Measurements from ENCODE around the gene SORCS2.

SORCS2 gene

DNA sequence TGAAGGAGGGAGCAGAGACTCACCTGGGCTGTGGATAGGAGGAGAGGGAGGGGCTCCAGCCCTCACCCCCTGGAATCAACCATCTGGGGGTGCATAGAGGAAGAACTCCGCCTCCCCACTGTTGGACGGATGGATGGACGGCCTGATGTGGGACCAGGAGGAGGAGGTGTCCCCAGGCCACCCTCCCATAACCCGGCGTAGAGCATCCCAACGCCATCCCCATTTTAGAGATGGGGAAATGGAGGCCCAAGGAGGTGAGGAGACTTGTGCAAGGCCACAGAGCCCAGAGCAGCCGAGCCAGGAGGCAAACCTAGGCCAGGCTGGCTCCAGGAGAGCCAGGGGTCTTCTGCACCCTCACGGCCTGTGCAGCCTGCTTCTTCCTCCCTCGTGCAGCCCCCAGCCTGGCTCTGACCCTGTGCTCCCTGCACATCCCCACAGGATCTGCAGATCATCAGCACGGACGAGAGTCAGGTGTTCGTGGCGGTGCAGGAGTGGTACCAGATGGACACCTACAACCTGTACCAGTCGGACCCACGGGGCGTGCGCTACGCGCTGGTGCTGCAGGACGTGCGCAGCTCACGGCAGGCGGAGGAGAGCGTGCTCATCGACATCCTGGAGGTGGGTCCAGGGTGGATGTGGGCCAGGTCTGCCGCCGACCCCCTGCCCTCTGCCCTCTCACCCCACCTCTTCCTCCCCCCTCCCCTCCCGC lies 483.4 kb downstream of the SORCS2 start:
- Mint-ChIP-seq H3K4me3 (no peak overlapping the region), H3K9me3 (no peaks in the 10 kb centered on the region), H3K27me3 (ENCODE audit: low read depth) (peaks cover 7% of the 10 kb centered on the region), H3K4me1 (ENCODE audit: low read depth) (no peaks in the 10 kb centered on the region), H3K36me3 (ENCODE audit: low read depth) (no peaks in the 10 kb centered on the region), H3K27ac (no peak overlapping the region)
- DNase-seq (ENCODE audit: low spot score), result no peak

DNA sequence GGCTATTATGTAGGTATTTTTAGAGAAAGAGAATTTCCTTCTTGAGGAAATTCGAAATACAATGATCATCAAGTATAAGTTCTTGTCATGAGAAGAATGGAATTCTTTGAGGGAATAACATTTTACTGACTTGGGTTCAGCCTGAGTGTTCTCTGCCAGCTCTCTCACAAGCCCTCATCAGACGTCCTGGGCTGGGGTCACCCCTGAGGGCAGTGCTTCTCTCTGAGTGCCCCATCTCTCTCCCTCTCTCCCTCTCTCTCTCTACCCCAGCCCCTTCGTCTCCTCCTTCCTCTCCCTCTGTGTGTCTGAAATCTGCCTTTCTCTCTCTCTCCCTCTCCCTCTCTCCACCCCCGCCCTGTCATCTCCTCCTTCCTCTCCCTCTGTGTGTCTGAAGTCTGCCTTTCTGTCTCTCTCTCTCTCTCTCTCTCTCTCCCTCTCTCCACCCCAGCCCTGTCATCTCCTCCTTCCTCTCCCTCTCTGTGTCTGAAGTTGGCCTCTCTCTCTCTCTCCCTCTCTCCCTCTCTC lies 484.1 kb downstream of the SORCS2 start:
- no peaks in the 10 kb centered on the region for H3K36me3 Mint-ChIP-seq (ENCODE audit: low read depth)
- H3K27me3 Mint-ChIP-seq (ENCODE audit: low read depth), result peaks cover 4% of the 10 kb centered on the region
- DNase-seq (ENCODE audit: low spot score), result no peak
- no peak overlapping the region for H3K27ac Mint-ChIP-seq
- no peaks in the 10 kb centered on the region for H3K9me3 Mint-ChIP-seq
- no peak overlapping the region for H3K4me3 Mint-ChIP-seq
- no peaks in the 10 kb centered on the region for H3K4me1 Mint-ChIP-seq (ENCODE audit: low read depth)

DNA sequence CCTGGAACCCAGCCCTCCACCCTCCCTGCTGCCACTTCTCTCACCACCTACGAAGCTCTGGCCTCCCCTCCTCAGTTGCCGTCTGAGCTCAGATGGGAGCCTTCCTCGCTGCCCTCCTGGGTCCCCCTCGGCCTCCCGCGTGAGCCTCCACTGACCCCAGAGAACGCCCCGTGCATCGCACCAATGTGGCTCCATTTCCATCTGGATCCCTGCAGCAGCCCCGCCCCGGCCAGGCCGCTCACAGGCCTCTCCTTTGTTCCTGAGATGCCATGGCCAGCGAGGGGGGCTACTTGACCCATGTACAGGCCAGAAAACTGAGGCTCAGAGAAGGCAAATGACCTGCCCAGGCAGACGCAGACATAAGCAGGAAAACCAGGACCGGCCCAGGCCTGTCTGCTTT lies 484.7 kb downstream of the SORCS2 start:
- no peak for DNase-seq (ENCODE audit: low spot score)
- H3K27ac Mint-ChIP-seq, result no peak overlapping the region
- no peaks in the 10 kb centered on the region for H3K9me3 Mint-ChIP-seq
- H3K4me3 Mint-ChIP-seq, result no peak overlapping the region
- no peaks in the 10 kb centered on the region for H3K36me3 Mint-ChIP-seq (ENCODE audit: low read depth)
- peaks cover 3% of the 10 kb centered on the region for H3K27me3 Mint-ChIP-seq (ENCODE audit: low read depth)
- no peaks in the 10 kb centered on the region for H3K4me1 Mint-ChIP-seq (ENCODE audit: low read depth)

DNA sequence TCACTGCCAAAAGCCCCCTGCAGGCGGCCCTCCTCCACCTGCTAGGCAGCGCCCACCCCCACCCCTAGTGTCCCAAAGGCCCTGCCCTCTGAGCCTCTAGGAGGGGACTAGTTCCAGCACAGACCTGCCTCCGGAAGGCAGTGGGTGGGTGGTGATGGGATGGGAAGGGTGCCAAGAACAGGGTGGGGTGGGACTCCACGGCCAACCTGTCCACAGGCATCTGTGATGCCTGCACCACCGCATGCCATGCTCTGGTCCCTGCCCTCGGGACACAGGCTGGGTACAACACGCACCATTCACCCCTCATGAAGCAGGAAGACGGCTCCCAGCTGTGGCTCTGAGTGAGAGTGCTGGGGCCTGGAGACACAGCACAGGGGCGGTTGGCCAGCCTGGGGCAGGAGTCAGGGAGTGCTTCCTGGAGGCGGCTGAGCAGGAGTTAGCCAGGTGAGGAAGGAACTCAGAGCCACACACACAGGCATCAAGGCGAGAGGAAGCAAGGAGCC lies 485.5 kb downstream of the SORCS2 start:
- DNase-seq (ENCODE audit: low spot score), result no peak
- H3K27ac Mint-ChIP-seq, result no peak overlapping the region

DNA sequence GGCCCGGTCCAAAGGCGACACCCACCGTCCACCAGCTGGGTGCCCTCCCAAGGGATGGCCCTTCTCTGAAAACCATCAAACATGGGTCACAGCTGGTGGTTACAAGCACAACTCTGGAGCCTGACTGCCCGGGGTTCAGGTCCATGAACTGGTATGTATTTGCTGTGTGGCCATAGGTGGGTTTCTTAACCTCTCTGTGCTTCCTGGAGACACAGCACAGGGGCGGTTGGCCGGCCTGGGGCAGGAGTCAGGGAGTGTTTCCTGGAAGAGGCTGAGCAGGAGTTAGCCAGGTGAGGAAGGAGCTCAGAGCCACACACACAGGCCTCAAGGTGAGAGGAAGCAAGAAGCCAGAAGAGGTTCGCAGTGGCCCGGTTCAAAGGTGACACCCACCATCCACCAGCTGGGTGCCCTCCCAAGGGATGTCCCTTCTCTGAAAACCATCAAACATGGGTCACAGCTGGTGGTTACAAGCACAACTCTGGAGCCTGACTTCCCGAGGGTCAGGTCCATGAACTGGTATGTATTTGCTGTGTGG lies 486.0 kb downstream of the SORCS2 start:
- Mint-ChIP-seq H3K36me3 (ENCODE audit: low read depth) (no peaks in the 10 kb centered on the region), H3K4me1 (ENCODE audit: low read depth) (no peaks in the 10 kb centered on the region), H3K4me3 (no peak overlapping the region), H3K27ac (no peak overlapping the region), H3K9me3 (no peaks in the 10 kb centered on the region), H3K27me3 (ENCODE audit: low read depth) (no peaks in the 10 kb centered on the region)
- no peak for DNase-seq (ENCODE audit: low spot score)

More for the DNA sequence above, 485.5 kb downstream of the SORCS2 start:
- no peaks in the 10 kb centered on the region for H3K9me3 Mint-ChIP-seq
- H3K36me3 Mint-ChIP-seq (ENCODE audit: low read depth), result no peaks in the 10 kb centered on the region
- no peaks in the 10 kb centered on the region for H3K27me3 Mint-ChIP-seq (ENCODE audit: low read depth)
- no peaks in the 10 kb centered on the region for H3K4me1 Mint-ChIP-seq (ENCODE audit: low read depth)
- no peak overlapping the region for H3K4me3 Mint-ChIP-seq

DNA sequence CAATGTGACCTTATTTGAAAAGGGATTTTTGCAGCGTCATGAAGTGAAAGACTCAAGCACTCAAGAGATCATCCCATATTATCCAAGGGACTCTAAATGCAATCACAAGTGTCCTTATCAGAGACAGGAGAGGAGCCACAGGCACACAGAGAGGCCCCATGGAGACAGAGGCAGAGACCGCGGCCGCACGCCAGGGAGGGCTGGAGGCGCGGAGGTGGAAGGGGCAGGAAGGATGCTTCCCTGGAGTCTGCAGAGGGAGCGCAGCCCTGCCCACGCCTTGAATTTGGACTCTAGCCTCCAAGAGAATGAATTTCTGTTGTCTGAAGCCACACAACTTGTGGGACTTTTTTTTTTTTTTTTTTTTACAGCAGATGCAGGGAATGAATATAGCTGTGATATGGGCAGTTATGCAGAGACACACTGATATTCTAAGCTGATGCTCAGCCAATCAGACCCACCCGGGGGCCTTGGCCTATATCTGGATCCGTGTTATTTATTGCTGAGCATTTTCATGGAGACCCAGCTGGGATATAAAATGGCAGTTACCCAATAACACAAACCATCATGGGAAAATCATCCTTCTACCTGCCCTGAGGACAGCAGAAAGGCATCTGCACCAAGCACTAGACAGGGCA lies 487.2 kb downstream of the SORCS2 start:
- no peak for DNase-seq (ENCODE audit: low spot score)
- Mint-ChIP-seq H3K4me1 (ENCODE audit: low read depth) (no peaks in the 10 kb centered on the region), H3K9me3 (no peaks in the 10 kb centered on the region), H3K27me3 (ENCODE audit: low read depth) (no peaks in the 10 kb centered on the region), H3K36me3 (ENCODE audit: low read depth) (no peaks in the 10 kb centered on the region), H3K27ac (no peak overlapping the region), H3K4me3 (no peak overlapping the region)

DNA sequence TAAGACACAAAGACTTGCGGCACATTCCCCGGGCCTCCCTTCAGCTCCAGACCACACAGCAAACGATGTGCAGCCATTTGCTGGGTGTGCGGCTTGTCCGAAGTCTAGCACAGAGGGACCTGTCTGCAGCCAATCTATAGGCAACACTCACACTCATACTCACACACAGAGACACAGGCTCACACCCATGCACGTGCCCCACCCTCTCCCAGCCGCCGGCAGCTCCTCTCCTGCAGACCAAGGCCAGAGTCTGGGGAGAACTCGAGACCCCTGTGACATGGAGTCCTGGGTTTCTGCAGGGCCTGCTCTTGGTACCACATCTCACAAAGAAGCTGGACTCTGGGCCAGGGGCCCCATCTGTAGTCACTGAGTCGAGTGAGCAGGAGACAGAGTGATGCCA lies 487.8 kb downstream of the SORCS2 start:
- Mint-ChIP-seq H3K4me1 (ENCODE audit: low read depth) (no peaks in the 10 kb centered on the region), H3K27ac (no peak overlapping the region), H3K9me3 (no peaks in the 10 kb centered on the region), H3K4me3 (no peak overlapping the region), H3K27me3 (ENCODE audit: low read depth) (no peaks in the 10 kb centered on the region), H3K36me3 (ENCODE audit: low read depth) (no peaks in the 10 kb centered on the region)
- DNase-seq (ENCODE audit: low spot score), result no peak

DNA sequence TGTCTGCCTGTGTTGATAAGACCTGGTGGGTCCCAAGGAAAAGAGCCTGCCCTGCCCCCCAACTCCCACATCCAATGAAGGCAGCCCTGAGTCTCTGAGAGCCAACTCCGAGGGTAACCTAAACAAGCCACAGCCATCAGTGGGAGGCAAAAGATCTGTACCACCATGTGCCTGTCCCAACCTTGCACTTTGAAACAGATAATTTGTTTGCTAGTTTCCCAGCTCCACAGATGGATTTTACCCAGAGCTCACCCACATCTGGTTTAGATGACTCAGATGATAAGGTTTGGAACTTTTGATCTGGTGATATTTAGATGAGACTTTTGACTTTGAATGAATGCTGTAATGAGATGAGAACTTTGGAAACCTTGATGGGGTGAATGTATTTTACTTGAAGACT lies 488.4 kb downstream of the SORCS2 start:
- no peak for DNase-seq (ENCODE audit: low spot score)
- Mint-ChIP-seq H3K27me3 (ENCODE audit: low read depth) (no peaks in the 10 kb centered on the region), H3K4me1 (ENCODE audit: low read depth) (no peaks in the 10 kb centered on the region), H3K27ac (no peak overlapping the region), H3K4me3 (no peak overlapping the region), H3K36me3 (ENCODE audit: low read depth) (no peaks in the 10 kb centered on the region), H3K9me3 (no peaks in the 10 kb centered on the region)

DNA sequence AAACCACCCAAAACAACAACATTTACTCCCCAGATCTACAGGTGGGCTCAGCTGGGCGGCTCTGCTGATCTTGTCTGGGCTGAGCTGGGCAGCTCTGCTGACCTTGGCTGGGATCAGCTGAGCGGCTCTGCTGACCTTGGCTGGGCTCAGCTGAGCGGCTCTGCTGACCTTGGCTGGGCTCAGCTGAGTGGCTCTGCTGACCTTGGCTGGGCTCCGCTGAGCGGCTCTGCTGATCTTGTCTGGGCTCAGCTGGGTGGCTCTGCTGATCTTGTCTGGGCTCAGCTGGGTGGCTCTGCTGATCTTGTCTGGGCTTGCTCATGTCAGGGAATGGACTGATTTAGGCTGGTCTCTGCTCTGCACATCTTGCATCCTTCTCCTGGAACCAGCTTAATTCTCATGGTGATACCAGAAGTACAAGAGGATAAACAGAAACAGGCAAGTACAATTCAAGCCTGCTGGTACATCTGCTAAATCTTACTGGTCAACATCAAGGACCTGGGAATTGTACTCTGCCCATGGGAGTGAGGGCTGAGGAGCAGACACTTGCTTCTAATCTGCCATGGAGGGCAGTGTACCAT lies 490.9 kb downstream of the SORCS2 start:
- Mint-ChIP-seq H3K27ac (no peak overlapping the region), H3K4me1 (ENCODE audit: low read depth) (no peaks in the 10 kb centered on the region), H3K9me3 (no peaks in the 10 kb centered on the region), H3K36me3 (ENCODE audit: low read depth) (no peaks in the 10 kb centered on the region), H3K4me3 (no peak overlapping the region), H3K27me3 (ENCODE audit: low read depth) (no peaks in the 10 kb centered on the region)
- DNase-seq (ENCODE audit: low spot score), result no peak

DNA sequence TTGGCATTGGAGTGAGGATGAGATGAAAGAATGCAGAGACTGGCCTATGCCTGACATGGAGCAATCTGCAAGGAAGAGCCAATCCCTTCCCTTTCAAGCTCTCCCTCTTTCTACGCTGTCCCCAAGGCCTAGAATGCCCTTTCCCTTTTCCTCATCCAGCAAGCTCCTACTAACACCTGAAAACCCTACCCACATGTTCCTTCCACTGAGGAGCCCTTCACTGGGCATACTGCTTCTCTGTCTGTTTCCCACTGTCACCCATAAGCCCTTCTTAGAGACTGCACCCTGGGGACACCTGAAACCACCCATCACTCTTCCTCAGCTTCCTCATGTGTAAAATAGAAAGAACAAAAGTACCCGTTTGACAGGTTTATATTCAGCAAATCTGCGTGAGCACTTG lies 492.0 kb downstream of the SORCS2 start:
- Mint-ChIP-seq H3K4me3 (no peak overlapping the region), H3K4me1 (ENCODE audit: low read depth) (no peaks in the 10 kb centered on the region), H3K9me3 (no peaks in the 10 kb centered on the region), H3K27ac (no peak overlapping the region), H3K36me3 (ENCODE audit: low read depth) (no peaks in the 10 kb centered on the region), H3K27me3 (ENCODE audit: low read depth) (no peaks in the 10 kb centered on the region)
- DNase-seq (ENCODE audit: low spot score), result no peak

DNA sequence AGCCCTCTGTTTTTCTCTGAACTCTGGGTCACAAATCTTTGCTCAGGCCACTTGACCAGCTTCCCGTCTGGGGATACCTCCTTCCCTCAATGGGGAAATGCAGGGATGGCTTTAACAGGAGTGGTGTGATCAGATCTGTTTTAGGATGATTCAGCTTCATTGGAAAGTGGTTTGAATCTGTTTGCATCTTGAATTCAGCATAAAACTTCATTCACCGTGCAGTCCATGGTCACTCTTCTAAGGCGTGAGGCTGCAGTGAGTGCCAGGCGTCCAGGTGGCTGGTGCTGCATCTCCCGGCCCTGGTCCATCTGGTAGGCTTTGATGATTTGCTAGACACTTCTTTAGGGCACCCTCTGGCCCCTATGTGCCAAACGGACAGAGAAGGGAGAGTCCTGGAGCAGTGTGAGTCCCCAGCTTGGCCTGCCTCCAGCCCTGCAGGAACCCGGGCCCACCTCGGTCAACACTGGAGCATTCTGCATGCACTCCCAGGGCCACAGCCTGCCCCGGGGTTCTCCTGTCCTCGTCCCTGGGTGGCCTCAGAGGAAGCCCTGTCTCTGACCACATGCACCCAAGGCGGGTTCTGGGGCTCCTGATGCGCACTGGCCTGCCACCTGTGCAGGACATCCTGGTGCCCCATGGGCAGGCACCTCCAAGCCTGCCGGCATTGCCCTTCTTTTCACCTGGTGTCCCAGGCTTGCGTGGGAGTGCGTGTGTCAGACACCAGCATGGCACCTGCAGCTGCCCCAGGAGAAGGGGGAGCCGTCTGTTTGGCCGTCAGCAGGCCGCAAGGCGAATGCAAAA lies 493.9 kb downstream of the SORCS2 start:
- DNase-seq (ENCODE audit: low spot score), result no peak
- no peak overlapping the region for H3K4me3 Mint-ChIP-seq
- H3K4me1 Mint-ChIP-seq (ENCODE audit: low read depth), result no peaks in the 10 kb centered on the region
- no peaks in the 10 kb centered on the region for H3K9me3 Mint-ChIP-seq
- H3K27ac Mint-ChIP-seq, result no peak overlapping the region
- H3K27me3 Mint-ChIP-seq (ENCODE audit: low read depth), result no peaks in the 10 kb centered on the region
- no peaks in the 10 kb centered on the region for H3K36me3 Mint-ChIP-seq (ENCODE audit: low read depth)

DNA sequence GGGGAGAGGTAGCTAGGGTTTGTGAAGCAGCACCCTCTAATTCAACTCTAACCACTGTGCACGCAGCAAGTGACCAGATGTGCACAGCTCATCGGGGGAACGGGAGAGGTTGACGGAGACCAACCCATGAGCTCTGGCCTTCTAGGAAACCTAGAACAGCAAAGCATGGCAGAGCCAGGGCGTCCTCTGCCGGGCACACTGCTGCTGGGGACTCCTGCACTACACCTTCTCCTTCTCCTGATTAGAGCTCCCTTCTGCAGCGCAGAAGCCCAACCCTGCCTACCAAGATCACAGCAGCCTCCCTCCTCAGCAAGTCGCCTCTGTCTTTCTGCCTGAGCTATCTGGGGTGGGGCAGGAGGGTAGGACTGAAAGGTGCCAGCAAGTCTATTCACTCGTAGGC lies 494.7 kb downstream of the SORCS2 start:
- Mint-ChIP-seq H3K36me3 (ENCODE audit: low read depth) (no peaks in the 10 kb centered on the region), H3K9me3 (no peaks in the 10 kb centered on the region), H3K4me3 (no peak overlapping the region), H3K27ac (no peak overlapping the region), H3K27me3 (ENCODE audit: low read depth) (no peaks in the 10 kb centered on the region), H3K4me1 (ENCODE audit: low read depth) (no peaks in the 10 kb centered on the region)
- no peak for DNase-seq (ENCODE audit: low spot score)

DNA sequence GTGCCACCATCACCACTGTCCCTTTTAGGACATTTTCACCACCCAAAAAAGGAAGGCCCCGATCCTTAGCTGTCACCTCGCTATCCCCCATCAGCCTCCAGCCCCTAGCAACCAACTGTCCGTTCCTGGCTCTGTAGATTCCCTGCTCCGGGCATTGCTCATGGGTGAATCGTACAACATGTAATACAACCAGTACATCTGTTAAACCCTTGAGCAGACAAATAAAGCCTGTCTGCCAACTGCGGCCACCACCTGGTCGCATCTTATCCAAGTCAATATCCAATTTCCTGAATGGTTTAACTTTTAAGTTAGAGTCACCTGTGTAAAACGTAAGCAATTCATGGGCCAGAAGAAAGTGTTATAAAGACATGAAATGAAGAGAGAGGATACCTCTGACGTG lies 495.5 kb downstream of the SORCS2 start:
- no peak for DNase-seq (ENCODE audit: low spot score)
- Mint-ChIP-seq H3K9me3 (no peaks in the 10 kb centered on the region), H3K27ac (no peak overlapping the region), H3K27me3 (ENCODE audit: low read depth) (no peaks in the 10 kb centered on the region), H3K36me3 (ENCODE audit: low read depth) (no peaks in the 10 kb centered on the region), H3K4me3 (no peak overlapping the region), H3K4me1 (ENCODE audit: low read depth) (no peaks in the 10 kb centered on the region)
